Measurements from ENCODE around the gene DNM1. TPM values are rescaled to one million over a fixed set of nuclear protein-coding genes. Genes with fewer than 3 reads are reported as not detected.
A peak's percentile ranks its signal among the peaks of the same experiment; 100 is the strongest.

Gene DNM1
- total and polyA plus RNA-seq, 2 experiments from 2014 or later, result 24.3 to 42.3 TPM

DNA sequence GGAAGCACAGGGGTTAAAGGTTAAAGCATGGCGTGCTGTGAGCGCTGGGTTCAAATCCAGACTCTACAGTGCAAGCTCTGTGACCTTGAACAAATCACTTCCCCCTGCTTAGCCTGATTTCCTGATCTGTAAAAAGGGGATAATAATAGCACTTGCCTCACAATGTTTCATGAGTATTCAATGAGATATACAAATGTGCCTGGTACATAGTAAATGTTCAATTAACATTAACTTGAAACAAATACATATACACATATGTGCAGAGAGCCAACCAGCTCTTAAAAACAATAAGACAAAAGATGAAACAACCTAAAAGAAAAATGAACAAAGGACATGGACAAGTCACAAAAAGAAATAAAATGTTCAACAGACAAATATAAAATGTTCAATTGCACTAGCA lies 15.8 kb upstream of the DNM1 start:
- TF ChIP-seq, protein P1, sequence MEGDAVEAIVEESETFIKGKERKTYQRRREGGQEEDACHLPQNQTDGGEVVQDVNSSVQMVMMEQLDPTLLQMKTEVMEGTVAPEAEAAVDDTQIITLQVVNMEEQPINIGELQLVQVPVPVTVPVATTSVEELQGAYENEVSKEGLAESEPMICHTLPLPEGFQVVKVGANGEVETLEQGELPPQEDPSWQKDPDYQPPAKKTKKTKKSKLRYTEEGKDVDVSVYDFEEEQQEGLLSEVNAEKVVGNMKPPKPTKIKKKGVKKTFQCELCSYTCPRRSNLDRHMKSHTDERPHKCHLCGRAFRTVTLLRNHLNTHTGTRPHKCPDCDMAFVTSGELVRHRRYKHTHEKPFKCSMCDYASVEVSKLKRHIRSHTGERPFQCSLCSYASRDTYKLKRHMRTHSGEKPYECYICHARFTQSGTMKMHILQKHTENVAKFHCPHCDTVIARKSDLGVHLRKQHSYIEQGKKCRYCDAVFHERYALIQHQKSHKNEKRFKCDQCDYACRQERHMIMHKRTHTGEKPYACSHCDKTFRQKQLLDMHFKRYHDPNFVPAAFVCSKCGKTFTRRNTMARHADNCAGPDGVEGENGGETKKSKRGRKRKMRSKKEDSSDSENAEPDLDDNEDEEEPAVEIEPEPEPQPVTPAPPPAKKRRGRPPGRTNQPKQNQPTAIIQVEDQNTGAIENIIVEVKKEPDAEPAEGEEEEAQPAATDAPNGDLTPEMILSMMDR (IDR thresholded peaks at IDR 0.05; ENCODE audit: low read depth, low read length), result no peak
- Histone ChIP-seq H3K27me3 (no peaks in the 10 kb centered on the region), H3K4me1 (ENCODE audit: low read depth) (peaks cover 9% of the 10 kb centered on the region), H3K9me3 (ENCODE audit: low read depth) (no peaks in the 10 kb centered on the region), H3K36me3 (peaks cover 26% of the 10 kb centered on the region), H3K4me3 (no peak overlapping the region), H3K27ac (no peak overlapping the region)
- DNase-seq (ENCODE audit: low read depth in 1 of 2, low spot score in 1 of 2), result no peak

DNA sequence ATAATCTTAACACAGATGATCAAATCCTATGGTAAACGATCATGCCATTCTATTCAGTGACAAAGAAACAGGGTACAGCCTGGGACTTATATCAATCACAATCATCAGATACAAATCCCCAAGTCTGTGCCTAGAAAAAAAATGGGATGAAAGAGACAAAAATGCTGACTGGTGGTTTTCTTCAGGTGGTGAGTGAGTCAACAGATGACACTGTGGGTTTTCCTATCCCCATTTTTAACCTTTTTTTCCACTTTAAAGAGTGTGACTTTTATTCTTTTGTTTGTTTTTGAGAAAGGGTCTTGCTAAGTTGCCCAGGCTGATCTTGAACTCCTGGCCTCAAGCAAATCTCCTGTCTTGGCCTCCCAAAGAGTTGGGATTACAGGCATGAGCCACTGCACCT lies 15.0 kb upstream of the DNM1 start:
- no peak overlapping the region for H3K27ac ChIP-seq
- H3K4me1 ChIP-seq (ENCODE audit: low read depth), result peaks cover 9% of the 10 kb centered on the region
- no peaks in the 10 kb centered on the region for H3K9me3 ChIP-seq (ENCODE audit: low read depth)
- no peaks in the 10 kb centered on the region for H3K27me3 ChIP-seq
- peaks cover 21% of the 10 kb centered on the region for H3K36me3 ChIP-seq
- TF ChIP-seq, protein P1 (IDR thresholded peaks at IDR 0.05; ENCODE audit: low read depth, low read length), result no peak
- no peak overlapping the region for H3K4me3 ChIP-seq
- DNase-seq (ENCODE audit: low read depth in 1 of 2, low spot score in 1 of 2), result no peak

DNA sequence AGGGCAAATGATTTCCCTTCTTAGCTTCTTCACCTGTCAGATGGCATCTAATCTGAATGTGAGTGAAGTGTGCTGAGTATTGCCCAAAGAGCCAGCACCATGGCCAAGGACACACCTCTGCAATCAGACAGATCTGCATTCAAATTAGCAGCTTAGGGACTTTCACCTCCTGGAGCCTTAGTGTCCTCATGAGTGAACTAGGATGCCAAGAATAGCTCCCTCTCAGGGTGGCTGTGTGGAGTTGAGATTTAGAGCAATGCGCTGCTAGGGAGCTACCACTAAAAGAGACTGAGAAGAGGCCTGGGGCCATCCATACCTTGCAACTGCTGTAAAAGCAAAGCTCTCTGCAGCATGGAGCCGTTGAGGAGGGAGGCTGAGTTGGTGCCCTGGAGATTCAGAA lies 13.2 kb upstream of the DNM1 start:
- DNase-seq (ENCODE audit: low read depth in 1 of 2, low spot score in 1 of 2), result no peak
- no peaks in the 10 kb centered on the region for H3K27me3 ChIP-seq
- TF ChIP-seq, protein P1 (IDR thresholded peaks at IDR 0.05; ENCODE audit: low read depth, low read length), result no peak
- H3K4me1 ChIP-seq (ENCODE audit: low read depth), result peaks cover 9% of the 10 kb centered on the region
- no peaks in the 10 kb centered on the region for H3K9me3 ChIP-seq (ENCODE audit: low read depth)
- H3K36me3 ChIP-seq, result peaks cover 13% of the 10 kb centered on the region
- H3K4me3 ChIP-seq, result peak overlapping the region; percentile 78
- peak overlapping the region; percentile 15 for H3K27ac ChIP-seq

DNA sequence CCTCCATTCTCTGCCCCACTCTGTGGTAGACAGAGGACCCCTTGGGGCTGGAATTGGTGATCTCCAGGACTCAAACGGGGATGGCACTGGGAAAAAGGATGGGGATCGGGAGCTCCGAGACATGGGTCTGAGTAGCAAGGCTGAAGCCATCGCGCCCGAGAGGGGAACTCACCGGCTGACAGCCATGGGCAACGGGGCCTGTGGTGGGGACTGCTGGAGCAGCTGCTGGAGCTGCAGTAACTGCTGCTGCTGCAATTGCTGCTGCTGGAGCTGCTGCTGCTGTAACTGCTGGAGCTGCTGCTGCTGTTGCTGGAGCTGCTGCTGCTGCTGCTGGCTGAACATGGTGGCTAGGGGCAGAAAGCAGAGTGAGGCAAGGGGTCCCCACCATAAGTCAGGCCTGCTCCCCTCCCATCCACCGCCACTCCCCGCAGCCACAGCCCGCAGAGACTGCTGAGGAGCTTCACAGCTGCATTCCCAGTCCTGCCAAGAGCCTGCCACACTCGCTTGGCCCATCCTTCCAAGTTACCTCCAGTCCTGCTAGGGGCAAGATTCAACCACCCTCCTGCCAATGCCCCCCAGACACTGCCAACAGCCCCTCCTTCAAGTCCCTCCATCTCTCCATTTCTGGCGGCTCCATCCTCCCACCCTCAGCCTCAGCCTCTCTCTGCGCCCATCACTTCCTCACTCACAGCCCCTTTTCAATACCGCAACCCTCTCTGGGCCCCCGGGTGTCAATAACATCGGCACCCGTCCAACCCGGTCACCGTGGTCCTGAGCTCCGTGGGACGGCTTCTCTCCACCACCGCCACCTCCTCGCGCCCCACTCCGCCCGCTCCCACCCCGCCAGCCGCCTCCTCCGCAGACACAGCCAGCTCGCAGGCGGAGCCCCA lies 12.4 kb upstream of the DNM1 start:
- peak in 1 of 2 donors; percentile 17 for DNase-seq (ENCODE audit: low read depth in 1 of 2, low spot score in 1 of 2)
- Histone ChIP-seq H3K27ac (peak overlapping the region; percentile 85), H3K27me3 (no peaks in the 10 kb centered on the region), H3K9me3 (ENCODE audit: low read depth) (no peaks in the 10 kb centered on the region), H3K4me3 (peak overlapping the region; percentile 78), H3K36me3 (peaks cover 13% of the 10 kb centered on the region), H3K4me1 (ENCODE audit: low read depth) (peaks cover 9% of the 10 kb centered on the region)
- TF ChIP-seq, protein P1 (IDR thresholded peaks at IDR 0.05; ENCODE audit: low read depth, low read length), result no peak

DNA sequence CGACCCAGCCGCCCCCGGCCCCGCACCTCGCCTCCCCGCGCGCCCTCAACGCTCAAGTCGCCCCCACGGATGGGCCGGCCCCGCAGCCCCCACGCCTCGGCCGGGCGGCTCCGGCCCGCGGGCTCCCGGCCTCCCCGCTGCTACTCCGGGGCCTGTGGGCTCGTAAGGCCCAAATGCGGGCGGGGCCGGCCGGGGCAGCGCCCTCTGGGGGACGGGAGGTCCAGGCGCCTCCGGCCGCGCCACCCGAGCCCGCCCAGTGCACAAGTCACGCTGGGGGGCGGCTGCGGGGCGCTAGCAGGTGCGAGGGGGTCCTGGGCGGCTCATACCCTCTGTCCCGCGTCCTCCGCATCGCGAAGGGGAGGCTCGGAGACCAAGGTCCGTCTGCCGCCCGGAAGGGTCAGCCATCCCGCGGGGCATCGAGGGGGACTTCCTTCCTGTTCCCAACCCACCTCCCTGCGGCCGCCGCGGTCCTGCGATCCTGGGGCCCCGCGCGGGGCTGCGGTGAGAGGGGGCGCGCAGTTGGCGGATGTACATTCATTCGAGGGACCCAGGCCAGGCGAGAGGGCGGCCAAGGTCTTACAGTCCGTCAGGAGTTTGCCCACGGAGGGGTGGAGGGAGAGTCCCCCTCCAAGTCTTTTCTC lies 11.7 kb upstream of the DNM1 start, which contains the start of gene CIZ1:
CIZ1 (minus strand) TSS at position 167 of the 641 bp plus-strand sequence. CDS start 715 bp downstream, outside the sequence.
- TF ChIP-seq, protein P1 (IDR thresholded peaks at IDR 0.05; ENCODE audit: low read depth, low read length), result peak; percentile 73
- H3K9me3 ChIP-seq (ENCODE audit: low read depth), result no peaks in the 10 kb centered on the region
- peaks cover 11% of the 10 kb centered on the region for H3K4me1 ChIP-seq (ENCODE audit: low read depth)
- peak; percentile 84 to 86 for DNase-seq (ENCODE audit: low read depth in 1 of 2, low spot score in 1 of 2)
- H3K4me3 ChIP-seq, result peak within 1 kb of the TSS; percentile 78
- peaks cover 13% of the 10 kb centered on the region for H3K36me3 ChIP-seq
- H3K27ac ChIP-seq, result peak within 1 kb of the TSS; percentile 85
- no peaks in the 10 kb centered on the region for H3K27me3 ChIP-seq
